Suprapubic skin (tissue), 4 donors: ENCODE measurements around the gene NDUFA3.

Experiments used
- CTCF ChIP-seq, 2 donors: fragments of 200-600 bp in 1 of 2; fragments of 450-650 bp in 1 of 2; sonication (generic) in 1 of 2; IDR thresholded peaks; one replicate each; pipeline ENCODE4 v1.5.1; 2016 to 2019; ENCODE audit warnings: antibody characterized with exemption in 2 of 2, mild to moderate bottlenecking in 1 of 2, moderate library complexity in 1 of 2
- EP300 ChIP-seq: sonication (generic); formaldehyde crosslinking; IDR thresholded peaks from one replicate; pipeline ENCODE4 v1.6.1; 2017; ENCODE audit warnings: antibody characterized with exemption
- POLR2A ChIP-seq, 2 donors: fragments of 450-650 bp; IDR thresholded peaks; one replicate each; pipeline ENCODE4 v1.6.1; 2017; ENCODE audit warnings: antibody characterized with exemption in 2 of 2, mild to moderate bottlenecking in 2 of 2, moderate library complexity in 2 of 2
- POLR2AphosphoS5 ChIP-seq, 3 donors: sonication (generic); formaldehyde crosslinking; IDR thresholded peaks; one replicate each; pipeline ENCODE4 v1.6.1; 2017; ENCODE audit warnings: antibody characterized with exemption in 3 of 3

GRCh38 chr19:54108496-54108895 is 5.8 kb downstream of the NDUFA3 start:
- TF ChIP-seq CTCF (IDR thresholded peaks at IDR 0.05) (no peak), POLR2A (IDR thresholded peaks at IDR 0.05) (no peak), POLR2AphosphoS5 (IDR thresholded peaks at IDR 0.05) (no peak), EP300 (no peak)
